H9 (cell line): ENCODE data around the gene ZRANB3. TPM values are rescaled to one million over a fixed set of nuclear protein-coding genes. Genes with fewer than 3 reads are reported as not detected.

Experiments
- DNase-seq: peaks from one replicate; pipeline ENCODE4 v3.0.0-alpha.2; 2017
- H2AFZ ChIP-seq: one replicate; pipeline ENCODE4 v1.6.1; 2013; ENCODE audit warnings: mild to moderate bottlenecking, low read length, control low read depth, moderate library complexity
- H2AK5ac ChIP-seq: 2 replicates; pipeline ENCODE4 v1.6.1; 2013; ENCODE audit warnings: low read length, control low read depth, mixed read lengths; ENCODE audit not compliant: insufficient read length
- H2BK120ac ChIP-seq: one replicate; pipeline ENCODE4 v1.6.1; 2013; ENCODE audit warnings: low read depth, mild to moderate bottlenecking, low read length, control low read depth, inconsistent platforms; ENCODE audit not compliant: poor library complexity, severe bottlenecking
- H2BK12ac ChIP-seq: 2 replicates; pipeline ENCODE4 v1.6.1; 2013; ENCODE audit warnings: low read length, control low read depth, mixed read lengths, low read depth; ENCODE audit not compliant: insufficient read length
- H2BK15ac ChIP-seq: 2 replicates; pipeline ENCODE4 v1.6.1; 2013; ENCODE audit warnings: low read depth, low read length, control low read depth
- H2BK20ac ChIP-seq: one replicate; pipeline ENCODE4 v1.6.1; 2013; ENCODE audit warnings: low read depth, mild to moderate bottlenecking, low read length, control low read depth, inconsistent platforms; ENCODE audit not compliant: poor library complexity, severe bottlenecking
- H2BK5ac ChIP-seq: 2 replicates; pipeline ENCODE4 v1.6.1; 2013; ENCODE audit warnings: low read length, control low read depth, mixed read lengths; ENCODE audit not compliant: insufficient read length
- H3K14ac ChIP-seq: 2 replicates; pipeline ENCODE4 v1.6.1; 2013; ENCODE audit warnings: low read length, control low read depth; ENCODE audit not compliant: insufficient read depth
- H3K18ac ChIP-seq: 2 replicates; pipeline ENCODE4 v1.6.1; 2013; ENCODE audit warnings: low read depth, mild to moderate bottlenecking, mixed read lengths, low read length, control low read depth; ENCODE audit not compliant: insufficient read length
- H3K23ac ChIP-seq: 2 replicates; pipeline ENCODE4 v1.6.1; 2013; ENCODE audit warnings: low read length, control low read depth, mixed read lengths, low read depth; ENCODE audit not compliant: insufficient read length
- H3K23me2 ChIP-seq: 2 replicates; pipeline ENCODE4 v1.6.1; 2013; ENCODE audit warnings: low read depth, mild to moderate bottlenecking, mixed read lengths, low read length, control low read depth; ENCODE audit not compliant: insufficient read length, poor library complexity, severe bottlenecking
- H3K27ac ChIP-seq: 2 replicates; pipeline ENCODE4 v1.5.1; 2013; ENCODE audit warnings: low read length, control low read depth, mixed read lengths, low read depth; ENCODE audit not compliant: insufficient read length
- H3K27me3 ChIP-seq: 2 replicates; pipeline ENCODE4 v1.6.1; 2013; ENCODE audit warnings: low read length, control low read depth, inconsistent platforms; ENCODE audit not compliant: insufficient read depth
- H3K4ac ChIP-seq: 2 replicates; pipeline ENCODE4 v1.6.1; 2013; ENCODE audit warnings: low read depth, mild to moderate bottlenecking, control low read depth, inconsistent platforms, low read length, moderate library complexity
- H3K4me1 ChIP-seq: 2 replicates; pipeline ENCODE4 v1.6.1; 2013; ENCODE audit warnings: low read length, control low read depth, inconsistent platforms; ENCODE audit not compliant: insufficient read depth
- H3K4me2 ChIP-seq: 2 replicates; pipeline ENCODE4 v1.6.1; 2013; ENCODE audit warnings: low read length, control low read depth, mixed read lengths; ENCODE audit not compliant: insufficient read length, insufficient read depth
- H3K56ac ChIP-seq: 2 replicates; pipeline ENCODE4 v1.6.1; 2013; ENCODE audit warnings: low read depth, mild to moderate bottlenecking, mixed read lengths, low read length, control low read depth; ENCODE audit not compliant: insufficient read length
- H3K79me1 ChIP-seq: 2 replicates; pipeline ENCODE4 v1.6.1; 2013; ENCODE audit warnings: low read depth, mild to moderate bottlenecking, moderate library complexity, low read length, control low read depth, inconsistent platforms; ENCODE audit not compliant: insufficient read depth, poor library complexity, severe bottlenecking
- H3K79me2 ChIP-seq: 2 replicates; pipeline ENCODE4 v1.6.1; 2013; ENCODE audit warnings: low read length, control low read depth, inconsistent platforms; ENCODE audit not compliant: insufficient read depth
- H3K9ac ChIP-seq: 2 replicates; pipeline ENCODE4 v1.6.1; 2013; ENCODE audit warnings: low read length, control low read depth, mixed read lengths; ENCODE audit not compliant: insufficient read length; ENCODE audit errors: extremely low read depth
- H3K9me3 ChIP-seq: one replicate; pipeline ENCODE4 v1.6.1; 2013; ENCODE audit warnings: low read depth, low read length, inconsistent platforms; ENCODE audit not compliant: control insufficient read depth
- H3T11ph ChIP-seq: one replicate; pipeline ENCODE4 v1.6.1; 2013; ENCODE audit warnings: mild to moderate bottlenecking, low read length, control low read depth, inconsistent platforms
- H4K20me1 ChIP-seq: one replicate; pipeline ENCODE4 v1.6.1; 2013; ENCODE audit not compliant: control insufficient read depth, insufficient read length, insufficient read depth
- H4K5ac ChIP-seq: 2 replicates; pipeline ENCODE4 v1.6.1; 2013; ENCODE audit warnings: low read depth, mild to moderate bottlenecking, mixed read lengths, low read length, control low read depth; ENCODE audit not compliant: insufficient read length
- H4K8ac ChIP-seq: replicated peaks from 2 replicates; pipeline ENCODE4 v1.6.1; 2013; ENCODE audit warnings: low read length, control low read depth, mixed read lengths, low read depth; ENCODE audit not compliant: insufficient read length
- H4K91ac ChIP-seq: 2 replicates; pipeline ENCODE4 v1.6.1; 2013; ENCODE audit warnings: low read depth, mild to moderate bottlenecking, moderate library complexity, mixed read lengths, low read length, control low read depth; ENCODE audit not compliant: insufficient read length
- H3K27ac Mint-ChIP-seq, 3 experiments: 2 replicates in 2 of 3; 3 replicates in 1 of 3; pipeline ENCODE4 v1.8.0; 2020 to 2021; ENCODE audit warnings: mixed read lengths in 3 of 3, mild to moderate bottlenecking in 1 of 3, moderate library complexity in 1 of 3
- H3K27me3 Mint-ChIP-seq: 2 replicates; pipeline ENCODE4 v1.8.0; 2021; ENCODE audit warnings: low read depth, mild to moderate bottlenecking, moderate library complexity, mixed read lengths
- H3K36me3 Mint-ChIP-seq, 3 experiments: 2 replicates in 2 of 3; 3 replicates in 1 of 3; pipeline ENCODE4 v1.8.0; 2020 to 2021; ENCODE audit warnings: low read depth in 3 of 3, mixed read lengths in 3 of 3; ENCODE audit not compliant: insufficient read depth in 1 of 3
- H3K4me1 Mint-ChIP-seq, 2 experiments: 2 replicates each; pipeline ENCODE4 v1.8.0; 2020; ENCODE audit warnings: mixed read lengths in 2 of 2
- H3K4me3 Mint-ChIP-seq, 2 experiments: 2 replicates in 1 of 2; 3 replicates in 1 of 2; pipeline ENCODE4 v1.8.0; 2020 to 2021; ENCODE audit warnings: mild to moderate bottlenecking in 2 of 2, mixed read lengths in 2 of 2, moderate library complexity in 1 of 2
- H3K9me3 Mint-ChIP-seq, 2 experiments: 2 replicates in 1 of 2; 3 replicates in 1 of 2; pipeline ENCODE4 v1.8.0; 2020; ENCODE audit warnings: mild to moderate bottlenecking in 2 of 2, mixed read lengths in 2 of 2, moderate library complexity in 1 of 2
- WGBS: extraction: QIAGEN DNeasy Blood & Tissue Kit; methylation state at CpG from one replicate; pipeline ENCODE4 v1.1.7; 2013; ENCODE audit warnings: missing lambda C conversion rate, low lambda C conversion rate, mixed read lengths; ENCODE audit not compliant: insufficient read length; ENCODE audit errors: extremely low coverage; 5-methylcytosine and 5-hydroxymethylcytosine counted together
- total RNA-seq: library from RNA; stranded (reverse); gene quantifications from 2 replicates; pipeline ENCODE4 v1.2.1, GENCODE V29; 2021
- TF ChIP-seq, protein P1 (sequence below): fragments of 200-600 bp; sonication (generic); conservative IDR thresholded peaks from 3 replicates; pipeline ENCODE4 v1.8.0; 2021; ENCODE audit warnings: antibody characterized with exemption, mild to moderate bottlenecking

The ZRANB3 gene
- total RNA-seq, 1 experiment from 2014 or later, result 16.7 TPM

- H3K14ac ChIP-seq, result no peak overlapping the region
- H3K23ac ChIP-seq, result no peak overlapping the region
- H2AK5ac ChIP-seq, result no peak overlapping the region
- H3K4ac ChIP-seq, result no peak overlapping the region
- no peak overlapping the region for H3K9ac ChIP-seq
- H4K20me1 ChIP-seq, result no peaks in the 10 kb centered on the region
- H3K4me1 ChIP-seq, result no peaks in the 10 kb centered on the region
- peaks cover 5% of the 10 kb centered on the region for H3K9me3 ChIP-seq
- no peak overlapping the region for H3K4me3 Mint-ChIP-seq
- no CpG with 5 or more reads among the region's 1 CpG for WGBS
- no peak overlapping the region for H2AFZ ChIP-seq
- H3K27me3 Mint-ChIP-seq, result no peaks in the 10 kb centered on the region
- H2BK12ac ChIP-seq, result no peak overlapping the region
- no peak overlapping the region for H3K56ac ChIP-seq
- H2BK20ac ChIP-seq, result no peak overlapping the region
- no peak overlapping the region for H4K91ac ChIP-seq
- H3K79me1 ChIP-seq, result no peaks in the 10 kb centered on the region
- H3K36me3 Mint-ChIP-seq, result peaks cover 14 to 18% (median 15%) of the 10 kb centered on the region in 3 experiments
- TF ChIP-seq, protein P1, sequence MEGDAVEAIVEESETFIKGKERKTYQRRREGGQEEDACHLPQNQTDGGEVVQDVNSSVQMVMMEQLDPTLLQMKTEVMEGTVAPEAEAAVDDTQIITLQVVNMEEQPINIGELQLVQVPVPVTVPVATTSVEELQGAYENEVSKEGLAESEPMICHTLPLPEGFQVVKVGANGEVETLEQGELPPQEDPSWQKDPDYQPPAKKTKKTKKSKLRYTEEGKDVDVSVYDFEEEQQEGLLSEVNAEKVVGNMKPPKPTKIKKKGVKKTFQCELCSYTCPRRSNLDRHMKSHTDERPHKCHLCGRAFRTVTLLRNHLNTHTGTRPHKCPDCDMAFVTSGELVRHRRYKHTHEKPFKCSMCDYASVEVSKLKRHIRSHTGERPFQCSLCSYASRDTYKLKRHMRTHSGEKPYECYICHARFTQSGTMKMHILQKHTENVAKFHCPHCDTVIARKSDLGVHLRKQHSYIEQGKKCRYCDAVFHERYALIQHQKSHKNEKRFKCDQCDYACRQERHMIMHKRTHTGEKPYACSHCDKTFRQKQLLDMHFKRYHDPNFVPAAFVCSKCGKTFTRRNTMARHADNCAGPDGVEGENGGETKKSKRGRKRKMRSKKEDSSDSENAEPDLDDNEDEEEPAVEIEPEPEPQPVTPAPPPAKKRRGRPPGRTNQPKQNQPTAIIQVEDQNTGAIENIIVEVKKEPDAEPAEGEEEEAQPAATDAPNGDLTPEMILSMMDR, result no peak
- H3T11ph ChIP-seq, result no peak overlapping the region
- DNase-seq, result no peak
- no peak overlapping the region for H2BK120ac ChIP-seq
- H2BK5ac ChIP-seq, result no peak overlapping the region
- no peak overlapping the region for H3K18ac ChIP-seq
- H4K5ac ChIP-seq, result no peak overlapping the region
- peaks cover 9 to 15% of the 10 kb centered on the region in 2 experiments for H3K9me3 Mint-ChIP-seq
- H3K79me2 ChIP-seq, result no peaks in the 10 kb centered on the region
- no peak overlapping the region for H4K8ac ChIP-seq
- no peaks in the 10 kb centered on the region for H3K23me2 ChIP-seq
- no peaks in the 10 kb centered on the region for H3K4me1 Mint-ChIP-seq
- no peak overlapping the region for H2BK15ac ChIP-seq
- no peak overlapping the region for H3K4me2 ChIP-seq
- no peak overlapping the region for H3K27ac Mint-ChIP-seq
- H3K27me3 ChIP-seq, result no peaks in the 10 kb centered on the region
- no peak overlapping the region for H3K27ac ChIP-seq
Observed at GRCh38 chr2:135226961-135227360, 304.1 kb downstream of the ZRANB3 start.
